A549 (cell line): ENCODE results near the gene MED13L. TPM values are rescaled to one million over a fixed set of nuclear protein-coding genes. Genes with fewer than 3 reads are reported as not detected.

ENCODE experiments used
- ATAC-seq, 2 experiments: fragments of 200-7000 bp in 1 of 2; fragments of >200 bp in 1 of 2; cut with Nextera tagmentation in 1 of 2; cut with Tn5 transposase in 1 of 2; 3 replicates each; pipeline versions ENCODE4 v1.8.0 to v1.9.1; 2018 to 2020; ENCODE audit warnings: mild to moderate bottlenecking in 1 of 2, moderate library complexity in 1 of 2
- CTCF ChIA-PET: fragments of 300-600 bp; sonication (Branson Sonifier 250); formaldehyde crosslinking; extraction: SDS; loops from one replicate; lab custom pipeline; 2021; ENCODE audit warnings: antibody characterized with exemption, inconsistent platforms; lab: Yijun Ruan, JAX
- POLR2A ChIA-PET: fragments of 350-600 bp; formaldehyde crosslinking; extraction: SDS; loops from one replicate; lab custom pipeline; 2021; ENCODE audit warnings: antibody characterized with exemption, inconsistent platforms; lab: Yijun Ruan, JAX
- DNase-seq, 2 experiments: peaks; one replicate each; pipeline versions ENCODE4 v3.0.0 to v3.0.0-alpha.2; 2011 to 2016; ENCODE audit warnings: low read depth in 1 of 2, low spot score in 1 of 2
- FAIRE-seq: peaks from 2 replicates; lab custom pipeline; 2011; peaks lifted over from hg19 to GRCh38; lab: Jason Lieb, UNC
- H3K27ac ChIP-seq, 2 experiments: fragments of >200 bp; sonication (Bioruptor Twin); formaldehyde crosslinking; 3 replicates each; pipeline ENCODE4 v1.5.1; 2016 to 2017
- H3K4me1 ChIP-seq: fragments of >200 bp; sonication (Bioruptor Twin); formaldehyde crosslinking; 3 replicates; pipeline ENCODE4 v1.6.1; 2016
- H3K4me2 ChIP-seq: fragments of >200 bp; sonication (Bioruptor Twin); formaldehyde crosslinking; 3 replicates; pipeline ENCODE4 v1.6.1; 2016
- H3K4me3 ChIP-seq: fragments of >200 bp; sonication (Bioruptor Twin); formaldehyde crosslinking; 3 replicates; pipeline ENCODE4 v1.5.1; 2016
- H3K9me3 ChIP-seq: fragments of >200 bp; sonication (Bioruptor Twin); formaldehyde crosslinking; 3 replicates; pipeline ENCODE4 v1.6.1; 2016
- BHLHE40 ChIP-seq: IDR thresholded peaks from 2 replicates; pipeline ENCODE4 v1.6.1; 2012; ENCODE audit warnings: low read depth, low read length, inconsistent platforms
- CHD4 ChIP-seq: fragments of 200-600 bp; sonication (generic); IDR thresholded peaks from 2 replicates; pipeline ENCODE4 v1.6.1; 2016; ENCODE audit warnings: antibody characterized with exemption, mild to moderate bottlenecking, borderline replicate concordance
- EHMT2 ChIP-seq: fragments of 200-600 bp; sonication (generic); IDR thresholded peaks from 2 replicates; pipeline ENCODE4 v1.6.1; 2016; ENCODE audit warnings: antibody characterized with exemption, low read depth, mild to moderate bottlenecking, moderate library complexity
- FOSB ChIP-seq: fragments of 250-450 bp; sonication (Bioruptor Pico); IDR thresholded peaks from 2 replicates; pipeline ENCODE4 v1.5.0; 2020; ENCODE audit warnings: mild to moderate bottlenecking, moderate library complexity
- FOSL2 ChIP-seq, 2 experiments: fragments of 450-650 bp in 1 of 2; fragments of >200 bp in 1 of 2; sonication (Bioruptor Twin) in 1 of 2; formaldehyde crosslinking; IDR thresholded peaks; 2 replicates each; pipeline versions ENCODE4 v1.5.0 to v1.6.1; 2016 to 2020; ENCODE audit warnings: mild to moderate bottlenecking in 1 of 2, moderate library complexity in 1 of 2
- FOXS1 ChIP-seq: fragments of 250-450 bp; sonication (Bioruptor Pico); IDR thresholded peaks from 2 replicates; pipeline ENCODE4 v1.5.0; 2020; ENCODE audit warnings: mild to moderate bottlenecking, moderate library complexity
- HEYL ChIP-seq: fragments of 250-450 bp; sonication (Bioruptor Pico); IDR thresholded peaks from 2 replicates; pipeline ENCODE4 v1.8.0; 2021; ENCODE audit warnings: mild to moderate bottlenecking, moderate library complexity
- HOXB13 ChIP-seq: fragments of 250-450 bp; sonication (Bioruptor Pico); IDR thresholded peaks from 2 replicates; pipeline ENCODE4 v1.5.0; 2020; ENCODE audit warnings: low read depth, mild to moderate bottlenecking, moderate library complexity
- JUNB ChIP-seq: fragments of >200 bp; sonication (Bioruptor Twin); formaldehyde crosslinking; IDR thresholded peaks from 2 replicates; pipeline ENCODE4 v1.6.1; 2016
- MAZ ChIP-seq: fragments of 150-350 bp; IDR thresholded peaks from 2 replicates; pipeline ENCODE4 v1.6.1; 2014; ENCODE audit warnings: antibody characterized with exemption, low read depth, low read length, borderline replicate concordance
- MYC ChIP-seq: IDR thresholded peaks from 2 replicates; pipeline ENCODE4 v1.6.1; 2012; ENCODE audit warnings: mild to moderate bottlenecking, inconsistent platforms, low read length, improper control_type of control experiment, borderline replicate concordance
- NR3C1 ChIP-seq: fragments of >200 bp; sonication (Bioruptor Twin); formaldehyde crosslinking; IDR thresholded peaks from 3 replicates; pipeline ENCODE4 v1.6.1; 2017
- POLR2A ChIP-seq: IDR thresholded peaks from 2 replicates; pipeline ENCODE4 v1.6.1; 2012; ENCODE audit warnings: mild to moderate bottlenecking, low read length
- RAD21 ChIP-seq, 2 experiments: fragments of >200 bp in 1 of 2; sonication (Bioruptor Twin) in 1 of 2; formaldehyde crosslinking in 1 of 2; IDR thresholded peaks in 1 of 2; conservative IDR thresholded peaks in 1 of 2; 2 replicates in 1 of 2; 3 replicates in 1 of 2; pipeline ENCODE4 v1.6.1; 2012 to 2018; ENCODE audit warnings: inconsistent platforms in 1 of 2
- RFX5 ChIP-seq: fragments of 450-650 bp; IDR thresholded peaks from 2 replicates; pipeline ENCODE4 v1.7.1; 2014; ENCODE audit warnings: antibody characterized with exemption, mild to moderate bottlenecking, moderate library complexity
- TP53 ChIP-seq: fragments of 250-450 bp; sonication (Bioruptor Pico); IDR thresholded peaks from 2 replicates; pipeline ENCODE4 v1.5.0; 2021; ENCODE audit warnings: mild to moderate bottlenecking, moderate library complexity
- WGBS: methylation state at CpG from one replicate; pipeline ENCODE4 v1.1.6; 2017; ENCODE audit errors: missing lambda C conversion rate; 5-methylcytosine and 5-hydroxymethylcytosine counted together
- polyA plus RNA-seq, 4 experiments: library from polyadenylated mRNA; depleted of rRNA in 3 of 4; stranded (reverse); fragments of >200 nt; fragmentation: RNase III in 1 of 4; extraction: RNeasy Plus Mini Kit Qiagen cat#74134 plus additional on column Dnase treatment in 1 of 4; gene quantifications; 2 replicates in 3 of 4; 3 replicates in 1 of 4; pipeline ENCODE4 v1.2.3, GENCODE V29; 2011 to 2017
- TF ChIP-seq, protein P1 (sequence below): fragments of >200 bp; sonication (Bioruptor Twin); formaldehyde crosslinking; IDR thresholded peaks from 3 replicates; pipeline ENCODE4 v1.5.1; 2016
- TF ChIP-seq, protein P2 (sequence below): fragments of 200-600 bp; sonication (generic); IDR thresholded peaks from 2 replicates; pipeline ENCODE4 v1.6.1; 2016; ENCODE audit warnings: antibody characterized with exemption, mild to moderate bottlenecking, moderate library complexity
- TF ChIP-seq, protein P3 (sequence below): fragments of 250-450 bp; sonication (Bioruptor Pico); IDR thresholded peaks from 2 replicates; pipeline ENCODE4 v1.5.0; 2021; ENCODE audit warnings: mild to moderate bottlenecking, moderate library complexity, borderline replicate concordance
- TF ChIP-seq, protein P4 (sequence below): fragments of >200 bp; sonication (Bioruptor Twin); formaldehyde crosslinking; IDR thresholded peaks from 2 replicates; pipeline ENCODE4 v1.6.1; 2016

Gene MED13L
- polyA plus RNA-seq, 2 of the 4 experiments (the other 2 are of a cell fraction), result 23.2 to 134 TPM

DNA sequence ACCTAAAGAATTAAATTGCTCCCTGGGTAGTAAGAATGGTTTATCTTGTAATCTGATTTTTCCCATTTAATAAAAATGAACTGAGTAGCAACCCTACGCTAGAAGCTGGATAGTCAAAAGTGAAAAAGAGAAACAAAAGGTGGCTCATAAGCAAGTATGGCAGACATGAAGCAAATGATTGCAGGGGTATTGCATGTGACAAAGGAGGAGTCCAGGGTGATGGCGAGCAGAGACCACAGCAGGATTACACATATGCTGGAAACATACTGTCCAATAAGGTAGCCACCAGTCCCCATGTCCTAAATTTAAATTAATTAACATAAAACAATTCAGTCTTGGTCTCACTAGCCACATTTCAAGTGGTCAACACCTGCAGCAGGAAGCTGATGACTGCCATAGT lies 283.8 kb downstream of the MED13L start:
- TF ChIP-seq JUNB, result no peak
- no peak for TF ChIP-seq POLR2A
- TF ChIP-seq, protein P1, sequence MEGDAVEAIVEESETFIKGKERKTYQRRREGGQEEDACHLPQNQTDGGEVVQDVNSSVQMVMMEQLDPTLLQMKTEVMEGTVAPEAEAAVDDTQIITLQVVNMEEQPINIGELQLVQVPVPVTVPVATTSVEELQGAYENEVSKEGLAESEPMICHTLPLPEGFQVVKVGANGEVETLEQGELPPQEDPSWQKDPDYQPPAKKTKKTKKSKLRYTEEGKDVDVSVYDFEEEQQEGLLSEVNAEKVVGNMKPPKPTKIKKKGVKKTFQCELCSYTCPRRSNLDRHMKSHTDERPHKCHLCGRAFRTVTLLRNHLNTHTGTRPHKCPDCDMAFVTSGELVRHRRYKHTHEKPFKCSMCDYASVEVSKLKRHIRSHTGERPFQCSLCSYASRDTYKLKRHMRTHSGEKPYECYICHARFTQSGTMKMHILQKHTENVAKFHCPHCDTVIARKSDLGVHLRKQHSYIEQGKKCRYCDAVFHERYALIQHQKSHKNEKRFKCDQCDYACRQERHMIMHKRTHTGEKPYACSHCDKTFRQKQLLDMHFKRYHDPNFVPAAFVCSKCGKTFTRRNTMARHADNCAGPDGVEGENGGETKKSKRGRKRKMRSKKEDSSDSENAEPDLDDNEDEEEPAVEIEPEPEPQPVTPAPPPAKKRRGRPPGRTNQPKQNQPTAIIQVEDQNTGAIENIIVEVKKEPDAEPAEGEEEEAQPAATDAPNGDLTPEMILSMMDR, result no peak
- no peak for TF ChIP-seq EHMT2
- no peak for TF ChIP-seq MAZ
- no peak for TF ChIP-seq HEYL (CRISPR knock-in tag)
- TF ChIP-seq, protein P2, sequence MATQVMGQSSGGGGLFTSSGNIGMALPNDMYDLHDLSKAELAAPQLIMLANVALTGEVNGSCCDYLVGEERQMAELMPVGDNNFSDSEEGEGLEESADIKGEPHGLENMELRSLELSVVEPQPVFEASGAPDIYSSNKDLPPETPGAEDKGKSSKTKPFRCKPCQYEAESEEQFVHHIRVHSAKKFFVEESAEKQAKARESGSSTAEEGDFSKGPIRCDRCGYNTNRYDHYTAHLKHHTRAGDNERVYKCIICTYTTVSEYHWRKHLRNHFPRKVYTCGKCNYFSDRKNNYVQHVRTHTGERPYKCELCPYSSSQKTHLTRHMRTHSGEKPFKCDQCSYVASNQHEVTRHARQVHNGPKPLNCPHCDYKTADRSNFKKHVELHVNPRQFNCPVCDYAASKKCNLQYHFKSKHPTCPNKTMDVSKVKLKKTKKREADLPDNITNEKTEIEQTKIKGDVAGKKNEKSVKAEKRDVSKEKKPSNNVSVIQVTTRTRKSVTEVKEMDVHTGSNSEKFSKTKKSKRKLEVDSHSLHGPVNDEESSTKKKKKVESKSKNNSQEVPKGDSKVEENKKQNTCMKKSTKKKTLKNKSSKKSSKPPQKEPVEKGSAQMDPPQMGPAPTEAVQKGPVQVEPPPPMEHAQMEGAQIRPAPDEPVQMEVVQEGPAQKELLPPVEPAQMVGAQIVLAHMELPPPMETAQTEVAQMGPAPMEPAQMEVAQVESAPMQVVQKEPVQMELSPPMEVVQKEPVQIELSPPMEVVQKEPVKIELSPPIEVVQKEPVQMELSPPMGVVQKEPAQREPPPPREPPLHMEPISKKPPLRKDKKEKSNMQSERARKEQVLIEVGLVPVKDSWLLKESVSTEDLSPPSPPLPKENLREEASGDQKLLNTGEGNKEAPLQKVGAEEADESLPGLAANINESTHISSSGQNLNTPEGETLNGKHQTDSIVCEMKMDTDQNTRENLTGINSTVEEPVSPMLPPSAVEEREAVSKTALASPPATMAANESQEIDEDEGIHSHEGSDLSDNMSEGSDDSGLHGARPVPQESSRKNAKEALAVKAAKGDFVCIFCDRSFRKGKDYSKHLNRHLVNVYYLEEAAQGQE, result no peak
- no peak for TF ChIP-seq BHLHE40
- H3K4me2 ChIP-seq, result no peak overlapping the region
- WGBS, result 88% methylated on average over 2 of the region's 2 CpGs
- FAIRE-seq (no peak), DNase-seq (no peak), ATAC-seq (no peak)
- ChIA-PET CTCF (interaction anchor here (1.1 to 1.7 kb wide), 4 partner anchors 10 to 717 kb away, joined by 3 to 5 read pairs (median 4); no protein-coding TSS in a partner anchor), POLR2A (no interaction called here)
- no peak overlapping the region for H3K27ac ChIP-seq
- H3K4me1 ChIP-seq, result no peaks in the 10 kb centered on the region
- no peaks in the 10 kb centered on the region for H3K9me3 ChIP-seq
- H3K4me3 ChIP-seq, result no peak overlapping the region

DNA sequence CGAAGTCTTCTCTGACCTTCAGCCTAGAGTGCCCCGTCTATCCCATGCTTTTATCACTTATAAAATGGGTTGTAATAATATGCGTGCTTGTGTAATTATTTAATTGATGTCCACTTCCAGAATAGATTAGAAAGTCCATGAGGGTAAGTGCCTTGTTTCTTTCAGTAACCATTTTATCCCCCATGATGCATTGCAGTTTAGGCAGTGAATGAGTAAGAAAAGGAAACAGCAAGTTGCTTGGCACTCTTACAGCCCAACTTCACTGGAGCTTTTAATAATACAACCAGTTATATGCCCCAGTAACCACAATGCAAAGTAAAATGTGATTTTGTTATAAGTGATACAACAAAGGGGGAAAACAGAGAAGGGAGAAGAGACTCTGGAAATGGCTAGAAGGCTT lies 287.3 kb downstream of the MED13L start:
- CTCF ChIA-PET, result interaction anchor here (1.9 to 3.1 kb wide), 3 partner anchors 8 to 719 kb away, joined by 5 to 31 read pairs (median 15); no protein-coding TSS in a partner anchor
- DNase-seq, result no peak
- WGBS, result 91% methylated on average over 3 of the region's 3 CpGs
- POLR2A ChIA-PET, result no interaction called here
- Histone ChIP-seq H3K4me2 (no peak overlapping the region), H3K4me3 (no peak overlapping the region), H3K4me1 (no peaks in the 10 kb centered on the region), H3K27ac (no peak overlapping the region), H3K9me3 (no peaks in the 10 kb centered on the region)
- TF ChIP-seq, protein P3, sequence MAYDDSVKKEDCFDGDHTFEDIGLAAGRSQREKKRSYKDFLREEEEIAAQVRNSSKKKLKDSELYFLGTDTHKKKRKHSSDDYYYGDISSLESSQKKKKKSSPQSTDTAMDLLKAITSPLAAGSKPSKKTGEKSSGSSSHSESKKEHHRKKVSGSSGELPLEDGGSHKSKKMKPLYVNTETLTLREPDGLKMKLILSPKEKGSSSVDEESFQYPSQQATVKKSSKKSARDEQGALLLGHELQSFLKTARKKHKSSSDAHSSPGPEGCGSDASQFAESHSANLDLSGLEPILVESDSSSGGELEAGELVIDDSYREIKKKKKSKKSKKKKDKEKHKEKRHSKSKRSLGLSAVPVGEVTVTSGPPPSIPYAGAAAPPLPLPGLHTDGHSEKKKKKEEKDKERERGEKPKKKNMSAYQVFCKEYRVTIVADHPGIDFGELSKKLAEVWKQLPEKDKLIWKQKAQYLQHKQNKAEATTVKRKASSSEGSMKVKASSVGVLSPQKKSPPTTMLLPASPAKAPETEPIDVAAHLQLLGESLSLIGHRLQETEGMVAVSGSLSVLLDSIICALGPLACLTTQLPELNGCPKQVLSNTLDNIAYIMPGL, result no peak
- TF ChIP-seq, protein P4, sequence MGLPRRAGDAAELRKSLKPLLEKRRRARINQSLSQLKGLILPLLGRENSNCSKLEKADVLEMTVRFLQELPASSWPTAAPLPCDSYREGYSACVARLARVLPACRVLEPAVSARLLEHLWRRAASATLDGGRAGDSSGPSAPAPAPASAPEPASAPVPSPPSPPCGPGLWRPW, result no peak
- no peak for TF ChIP-seq FOXS1
- no peak for TF ChIP-seq FOSL2 (IDR thresholded peaks at IDR 0.05)
- no peak for TF ChIP-seq FOSL2 (CRISPR knock-in tag; IDR thresholded peaks at IDR 0.05)
- TF ChIP-seq, protein P1, result no peak
- TF ChIP-seq RFX5, result no peak
- TF ChIP-seq TP53 (CRISPR knock-in tag), result no peak
- TF ChIP-seq FOSB (CRISPR knock-in tag), result no peak
- TF ChIP-seq NR3C1, result no peak
- TF ChIP-seq RAD21 (conservative IDR thresholded peaks at IDR 0.05 in 1 of 2, IDR thresholded peaks at IDR 0.05 in 1 of 2), result no peak
- no peak for TF ChIP-seq CHD4
- TF ChIP-seq HOXB13 (CRISPR knock-in tag), result no peak
- TF ChIP-seq MYC, result no peak
- no peak for ATAC-seq
- peak; percentile 18 for FAIRE-seq
